ENCODE data around the gene ARHGAP20. TPM values are rescaled to one million over a fixed set of nuclear protein-coding genes. Genes with fewer than 3 reads are reported as not detected.

Gene ARHGAP20
- total and polyA plus RNA-seq, 9 of the 15 experiments (the other 6 are each of a cell fraction or from before 2014, with no cell fraction given), result 0.07 TPM; not detected in 8

GRCh38 chr11:110691926-110692325, 20.3 kb downstream of the ARHGAP20 start:
- no peaks in the 10 kb centered on the region for H3K36me3 ChIP-seq (ENCODE audit: control insufficient read depth, insufficient read depth, low read length)
- ChIA-PET CTCF (ENCODE audit: low intra/inter-chr PET ratio) (no interaction called here), POLR2A (interaction anchor here (0.5 kb wide), 1 partner anchor 8 kb away, joined by 4 read pairs; no protein-coding TSS in a partner anchor)
- H3K4me1 ChIP-seq (replicated peaks in 1 of 2; ENCODE audit: control insufficient read depth in 2 of 2, insufficient read depth in 2 of 2, low read length in 2 of 2), result no peaks in the 10 kb centered on the region
- BruUV-seq (replicated peaks), result no TSS peak
- H3K9me3 ChIP-seq (replicated peaks; ENCODE audit: control insufficient read depth, insufficient read depth, low read depth, low read length), result no peaks in the 10 kb centered on the region
- H3K27me3 ChIP-seq (ENCODE audit: control insufficient read depth in 2 of 2, insufficient read depth in 2 of 2, low read length in 2 of 2), result no peaks in the 10 kb centered on the region
- no peak overlapping the region for H3K27ac ChIP-seq (ENCODE audit: extremely low read depth, low read depth, low read length)
- ATAC-seq (no peak), DNase-seq (ENCODE audit: extremely low read depth in 1 of 4, low spot score in 3 of 4) (no peak), FAIRE-seq (no peak)
- H3K4me2 ChIP-seq (ENCODE audit: insufficient read depth, low read length), result no peak overlapping the region
- H2AFZ ChIP-seq (ENCODE audit: low read depth, low read length), result no peak overlapping the region
- intact Hi-C loops (cut with micrococcal nuclease) (no loop called here), in situ Hi-C loops (cut with MboI) (no loop called here)
- 0% methylated on average over 4 of the region's 4 CpGs for WGBS (ENCODE audit: insufficient coverage, low coverage, missing lambda C conversion rate)
- no peaks in the 10 kb centered on the region for H3K79me2 ChIP-seq (ENCODE audit: control insufficient read depth, insufficient read depth, low read length)
- H3K4me3 ChIP-seq, result no peak overlapping the region
- no peak overlapping the region for H3K9ac ChIP-seq (ENCODE audit: insufficient read depth in 1 of 2, low read depth in 2 of 2, low read length in 2 of 2)
- no peaks in the 10 kb centered on the region for H4K20me1 ChIP-seq (replicated peaks; ENCODE audit: control insufficient read depth, insufficient read depth, low read length)
- no peaks in the 10 kb centered on the region for H3K9me1 ChIP-seq (ENCODE audit: control insufficient read depth, insufficient read depth, low read length)
- TF ChIP-seq HDAC8 (tag; IDR thresholded peaks at IDR 0.05) (no peak), PYGO2 (tag; IDR thresholded peaks at IDR 0.05) (no peak), HDAC1 (IDR thresholded peaks at IDR 0.05) (no peak), CBFB (CRISPR knock-in tag; IDR thresholded peaks at IDR 0.05) (no peak), YY1 (IDR thresholded peaks at IDR 0.05; ENCODE audit: borderline replicate concordance in 1 of 3, control insufficient read depth in 1 of 3, extremely low read depth in 1 of 3, insufficient read depth in 3 of 3, insufficient read length in 1 of 3, insufficient replicate concordance in 2 of 3, low read depth in 1 of 3, low read length in 2 of 3) (no peak), REST (IDR thresholded peaks at IDR 0.05; ENCODE audit: borderline replicate concordance) (no peak), REST (CRISPR knock-in tag; IDR thresholded peaks at IDR 0.05; ENCODE audit: low read depth) (no peak), TOE1 (IDR thresholded peaks at IDR 0.05; ENCODE audit: borderline replicate concordance) (no peak), TOE1 (CRISPR knock-in tag; IDR thresholded peaks at IDR 0.05; ENCODE audit: borderline replicate concordance, low read depth) (no peak), SREBF1 (IDR thresholded peaks at IDR 0.05; ENCODE audit: borderline replicate concordance, low read depth, low read length) (no peak), JUND (IDR thresholded peaks at IDR 0.05; ENCODE audit: borderline replicate concordance, low read depth, low read length) (no peak), JUND (tag; IDR thresholded peaks at IDR 0.05; ENCODE audit: borderline replicate concordance, low read depth, low read length) (no peak), FIP1L1 (IDR thresholded peaks at IDR 0.05; ENCODE audit: low read depth, low read length, poor library complexity, severe bottlenecking) (no peak)
